Left ventricle myocardium inferior (tissue), 1 donor: Measurements from ENCODE around the gene EME2. TPM values are rescaled to one million over a fixed set of nuclear protein-coding genes. Genes with fewer than 3 reads are reported as not detected.
A peak's percentile ranks its signal among the peaks of the same experiment; 100 is the strongest.

ENCODE experiments used
- DNase-seq: peaks from one replicate; pipeline ENCODE4 v3.0.0-alpha.2; 2020
- H3K27ac ChIP-seq: fragments of 200-600 bp; replicated peaks from 2 replicates; pipeline ENCODE4 v1.8.0; 2021
- H3K27me3 ChIP-seq: fragments of 200-600 bp; 2 replicates; pipeline ENCODE4 v1.8.0; 2021; ENCODE audit warnings: low read depth
- H3K36me3 ChIP-seq: fragments of 200-600 bp; 2 replicates; pipeline ENCODE4 v1.8.0; 2021
- H3K4me1 ChIP-seq: fragments of 200-600 bp; 2 replicates; pipeline ENCODE4 v1.8.0; 2021
- H3K4me3 ChIP-seq: fragments of 200-600 bp; 2 replicates; pipeline ENCODE4 v1.8.0; 2021; ENCODE audit warnings: mild to moderate bottlenecking, moderate library complexity
- H3K9me3 ChIP-seq: fragments of 200-600 bp; replicated peaks from 2 replicates; pipeline ENCODE4 v1.8.0; 2021
- intact Hi-C: fragments of 100-400 bp; cut with micrococcal nuclease; formaldehyde crosslinking; loops from one replicate; pipeline ENCODE4 v1.11.0; 2022
- total RNA-seq: library from RNA; stranded (reverse); fragmentation: NEBNext Ultra II Directional; extraction: Animal tissue kit (Norgen Biotek cat#: 25700); gene quantifications from one replicate; pipeline ENCODE4 v1.2.1, GENCODE V29; 2021
- TF ChIP-seq, protein P1 (sequence below): fragments of 200-600 bp; IDR thresholded peaks from 2 replicates; pipeline ENCODE4 v1.8.0; 2021; ENCODE audit warnings: antibody characterized with exemption, mild to moderate bottlenecking, borderline replicate concordance
- donor health status: DM: no; HTN: yes; CAD: no; lungs with severe emphysema.

The EME2 gene
- total RNA-seq, 1 donor from 2014 or later = 7.4 TPM

DNA sequence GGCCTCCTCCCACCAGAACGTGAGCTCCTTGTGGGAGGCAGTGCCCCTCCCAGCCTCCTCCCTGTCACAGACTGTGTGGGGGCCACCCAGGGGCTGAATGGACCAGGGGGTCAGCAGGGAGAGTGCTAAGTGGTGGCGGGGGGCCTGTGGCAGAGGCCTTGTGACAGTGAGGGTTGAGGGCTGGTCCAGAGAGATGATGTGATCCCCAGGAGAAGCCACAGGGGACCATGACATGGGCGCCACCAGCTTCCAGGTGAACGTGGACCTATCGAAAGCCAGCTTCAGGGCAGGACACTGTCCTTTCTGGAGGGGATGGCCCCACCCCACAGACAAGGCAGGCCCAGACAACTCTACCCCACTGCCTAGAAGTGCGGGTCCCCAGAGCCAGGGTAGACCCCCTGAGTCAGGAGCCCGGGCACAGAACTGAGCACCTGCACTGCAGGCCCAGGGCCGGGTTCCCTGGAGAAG, 6.7 kb downstream of the EME2 start:
- Histone ChIP-seq H3K36me3 (peaks cover 58% of the 10 kb centered on the region), H3K27me3 (no peaks in the 10 kb centered on the region), H3K4me1 (peaks cover 60% of the 10 kb centered on the region), H3K4me3 (no peak overlapping the region), H3K27ac (no peak overlapping the region), H3K9me3 (no peaks in the 10 kb centered on the region)
- DNase-seq = no peak
- intact Hi-C loops = no loop called here
- TF ChIP-seq, protein P1, sequence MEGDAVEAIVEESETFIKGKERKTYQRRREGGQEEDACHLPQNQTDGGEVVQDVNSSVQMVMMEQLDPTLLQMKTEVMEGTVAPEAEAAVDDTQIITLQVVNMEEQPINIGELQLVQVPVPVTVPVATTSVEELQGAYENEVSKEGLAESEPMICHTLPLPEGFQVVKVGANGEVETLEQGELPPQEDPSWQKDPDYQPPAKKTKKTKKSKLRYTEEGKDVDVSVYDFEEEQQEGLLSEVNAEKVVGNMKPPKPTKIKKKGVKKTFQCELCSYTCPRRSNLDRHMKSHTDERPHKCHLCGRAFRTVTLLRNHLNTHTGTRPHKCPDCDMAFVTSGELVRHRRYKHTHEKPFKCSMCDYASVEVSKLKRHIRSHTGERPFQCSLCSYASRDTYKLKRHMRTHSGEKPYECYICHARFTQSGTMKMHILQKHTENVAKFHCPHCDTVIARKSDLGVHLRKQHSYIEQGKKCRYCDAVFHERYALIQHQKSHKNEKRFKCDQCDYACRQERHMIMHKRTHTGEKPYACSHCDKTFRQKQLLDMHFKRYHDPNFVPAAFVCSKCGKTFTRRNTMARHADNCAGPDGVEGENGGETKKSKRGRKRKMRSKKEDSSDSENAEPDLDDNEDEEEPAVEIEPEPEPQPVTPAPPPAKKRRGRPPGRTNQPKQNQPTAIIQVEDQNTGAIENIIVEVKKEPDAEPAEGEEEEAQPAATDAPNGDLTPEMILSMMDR = no peak

DNA sequence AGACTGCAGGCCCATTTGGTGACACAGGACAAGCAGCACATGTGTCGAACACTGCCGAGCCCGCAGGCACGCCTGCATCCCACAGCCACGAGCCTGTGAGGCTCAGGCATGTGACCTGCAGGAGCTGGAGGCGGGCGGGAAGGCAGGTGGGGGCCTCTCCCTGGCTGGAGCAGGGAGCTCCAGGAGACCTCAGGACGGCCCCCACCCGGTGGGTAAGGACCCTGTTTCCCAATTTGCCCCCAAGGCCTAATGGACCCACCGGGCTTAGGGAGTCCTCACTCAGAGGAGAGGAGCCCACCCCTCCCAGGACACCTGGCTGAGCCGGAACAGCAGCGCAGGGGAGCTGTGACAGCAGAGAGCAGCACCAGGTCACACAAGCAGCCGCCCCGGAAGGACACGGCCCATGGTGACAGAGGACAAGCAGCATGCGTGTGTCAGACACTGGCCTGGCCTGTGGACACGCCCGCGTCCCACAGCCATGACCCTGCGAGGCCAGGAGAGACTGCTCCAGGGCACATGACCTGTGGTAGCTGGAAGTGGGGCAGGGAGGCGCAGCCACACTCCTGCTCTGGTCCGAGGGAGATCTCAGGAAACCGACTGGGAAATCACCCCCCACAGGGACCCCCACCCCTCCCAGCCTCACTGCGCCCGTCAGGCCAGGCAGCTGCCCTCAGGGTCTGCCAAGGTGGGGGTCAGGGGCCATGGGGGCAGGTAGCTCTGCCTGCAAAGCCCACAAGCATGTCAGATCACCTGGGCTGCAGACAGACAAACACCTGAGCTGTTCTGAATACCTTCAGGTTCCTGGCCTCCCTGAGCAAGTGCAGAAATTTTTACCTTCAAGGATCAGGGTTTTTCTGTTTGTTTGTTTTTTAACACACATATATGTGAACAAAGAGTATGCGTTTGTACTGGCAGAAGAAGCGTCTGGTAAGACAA, 7.4 kb downstream of the EME2 start:
- H3K27ac ChIP-seq = no peak overlapping the region

GRCh38 chr16:1780677-1781072, 8.1 kb downstream of the EME2 start:
- Histone ChIP-seq H3K4me1 (peaks cover 63% of the 10 kb centered on the region), H3K27me3 (no peaks in the 10 kb centered on the region), H3K27ac (no peak overlapping the region), H3K9me3 (no peaks in the 10 kb centered on the region), H3K36me3 (peaks cover 50% of the 10 kb centered on the region), H3K4me3 (peak overlapping the region; percentile 96)
- intact Hi-C loops = no loop called here
- TF ChIP-seq, protein P1 = no peak
- DNase-seq = no peak

More for the DNA sequence above, 7.4 kb downstream of the EME2 start:
- no peak for DNase-seq
- intact Hi-C loops = no loop called here
- TF ChIP-seq, protein P1 = no peak
- Histone ChIP-seq H3K27me3 (no peaks in the 10 kb centered on the region), H3K4me1 (peaks cover 60% of the 10 kb centered on the region), H3K9me3 (no peaks in the 10 kb centered on the region), H3K36me3 (peaks cover 57% of the 10 kb centered on the region), H3K4me3 (no peak overlapping the region)

DNA sequence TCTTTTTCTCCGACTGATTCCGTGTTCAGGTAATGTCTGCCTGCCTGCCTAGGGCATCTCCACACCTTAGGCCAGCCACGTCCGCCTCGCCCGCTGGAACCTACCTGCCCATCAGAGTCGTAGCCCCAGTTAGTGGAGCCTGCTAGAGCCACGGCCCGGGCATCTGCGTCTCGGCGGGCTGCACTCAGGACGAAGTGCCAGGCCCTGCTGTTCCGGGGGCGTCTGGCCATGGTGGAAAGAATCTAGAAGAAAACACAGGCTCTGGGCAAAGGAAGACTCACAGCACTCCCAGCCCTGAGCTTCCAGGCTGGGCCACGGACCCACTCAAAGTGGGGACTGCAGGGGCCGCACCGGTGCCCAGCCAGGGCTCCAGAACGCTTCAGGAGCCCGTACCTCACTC, 8.6 kb downstream of the EME2 start:
- Histone ChIP-seq H3K36me3 (peaks cover 49% of the 10 kb centered on the region), H3K27me3 (no peaks in the 10 kb centered on the region), H3K27ac (peak overlapping the region; percentile 90), H3K9me3 (no peaks in the 10 kb centered on the region), H3K4me1 (peaks cover 69% of the 10 kb centered on the region), H3K4me3 (peak overlapping the region; percentile 96)
- TF ChIP-seq, protein P1 = no peak
- intact Hi-C loops = no loop called here
- DNase-seq = no peak

- H3K4me1 ChIP-seq = peaks cover 67% of the 10 kb centered on the region
- peak overlapping the region; percentile 90 for H3K27ac ChIP-seq
- intact Hi-C loops = no loop called here
- DNase-seq = no peak
- no peaks in the 10 kb centered on the region for H3K27me3 ChIP-seq
- H3K4me3 ChIP-seq = peak overlapping the region; percentile 96
- TF ChIP-seq, protein P1 = peak; percentile 17
- peaks cover 49% of the 10 kb centered on the region for H3K36me3 ChIP-seq
- no peaks in the 10 kb centered on the region for H3K9me3 ChIP-seq
Observed at GRCh38 chr16:1781758-1782407, 9.3 kb downstream of the EME2 start.
